Measurements from ENCODE around the gene BDH1.

BDH1 gene

DNA sequence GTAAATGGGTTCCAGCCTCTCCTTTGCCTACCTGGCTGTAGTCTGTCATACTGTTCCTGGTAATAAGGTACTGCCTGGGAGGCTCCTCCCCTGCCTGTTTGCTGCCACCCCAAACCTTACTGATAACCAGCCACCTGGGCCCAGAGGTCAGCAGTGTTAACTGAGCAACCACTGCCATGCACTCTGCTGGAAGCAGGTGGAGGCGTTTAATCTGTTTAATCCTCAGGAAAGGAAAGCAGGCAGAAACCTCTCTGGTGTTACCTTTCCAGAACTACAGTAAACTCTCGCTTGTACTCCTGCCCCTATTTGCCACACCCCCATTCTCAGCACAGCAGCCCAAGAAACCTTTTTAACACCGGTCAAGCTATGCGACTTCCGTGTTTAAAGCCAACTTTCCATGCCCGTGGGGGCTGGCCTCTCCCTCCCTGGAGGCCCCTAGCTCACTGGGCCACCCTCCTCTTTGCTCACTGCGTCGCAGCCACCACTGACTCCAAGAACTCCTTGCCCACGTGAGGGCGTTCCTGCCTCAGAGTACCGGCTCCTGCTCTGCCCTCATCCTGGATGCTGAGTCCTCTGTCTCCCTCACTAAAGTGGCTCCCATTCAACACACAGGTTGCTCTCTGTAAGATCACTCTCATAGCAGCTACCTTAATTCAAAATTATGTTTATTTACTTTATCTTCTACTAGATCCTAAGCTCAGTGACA is 8.3 kb downstream of the BDH1 start:
- no peak for DNase-seq (ENCODE audit: low spot score)

DNA sequence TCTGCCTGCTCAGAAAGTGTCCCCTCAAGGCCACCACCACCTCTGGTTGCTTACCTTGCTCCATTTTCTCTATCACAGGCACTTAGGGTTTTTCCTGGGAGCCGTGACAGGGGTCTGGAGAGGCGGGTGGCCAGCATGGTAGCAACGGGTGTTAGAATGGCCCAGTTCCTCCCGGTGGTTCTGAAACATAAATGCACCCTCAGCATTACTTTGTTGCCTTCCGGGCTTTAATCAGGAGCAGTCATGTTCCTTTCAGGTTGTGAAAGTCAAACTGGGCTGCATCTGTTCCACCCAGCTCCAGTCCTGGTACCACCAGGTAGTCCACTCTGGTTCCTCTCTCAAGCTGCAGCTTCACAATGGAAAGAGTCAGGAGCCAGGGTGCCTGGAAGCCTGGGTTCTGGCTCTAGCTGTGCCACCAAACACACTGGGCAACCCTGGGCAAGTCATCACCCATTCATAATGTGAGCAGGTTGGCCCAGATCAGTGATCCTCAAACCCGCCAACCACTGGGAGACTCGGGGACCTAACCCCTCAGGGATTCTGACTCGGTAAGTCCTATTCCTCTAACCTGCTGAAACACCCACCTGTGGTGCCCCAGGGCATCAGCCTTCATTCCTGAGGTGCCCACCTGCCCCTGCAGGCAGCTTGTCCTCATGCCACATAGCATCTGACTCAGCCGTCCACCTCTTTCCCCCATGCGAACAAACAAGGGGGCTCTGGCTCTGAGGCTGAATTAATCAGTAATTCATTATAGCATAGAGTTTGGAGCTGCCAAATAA is 9.3 kb downstream of the BDH1 start:
- no peak for DNase-seq (ENCODE audit: low spot score)

DNA sequence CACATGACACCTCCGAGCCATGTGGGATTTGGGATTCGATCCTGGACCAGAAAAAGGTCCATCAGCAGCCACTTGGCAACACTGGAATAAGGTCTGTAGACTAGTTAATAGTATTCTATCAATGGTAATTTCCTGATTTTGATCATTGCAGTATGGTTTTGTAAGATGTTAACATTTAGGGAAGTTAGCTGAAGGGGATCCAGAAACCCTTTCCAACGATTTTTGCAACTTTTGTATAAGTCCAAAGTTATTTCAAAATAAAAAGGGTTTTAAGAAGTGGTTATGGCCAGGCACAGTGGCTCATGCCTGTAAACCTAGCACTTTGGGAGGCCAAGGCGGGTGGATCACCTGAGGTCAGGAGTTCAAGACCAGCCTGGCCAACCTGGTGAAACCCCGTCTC is 10.2 kb downstream of the BDH1 start:
- no peak for DNase-seq (ENCODE audit: low spot score)

DNA sequence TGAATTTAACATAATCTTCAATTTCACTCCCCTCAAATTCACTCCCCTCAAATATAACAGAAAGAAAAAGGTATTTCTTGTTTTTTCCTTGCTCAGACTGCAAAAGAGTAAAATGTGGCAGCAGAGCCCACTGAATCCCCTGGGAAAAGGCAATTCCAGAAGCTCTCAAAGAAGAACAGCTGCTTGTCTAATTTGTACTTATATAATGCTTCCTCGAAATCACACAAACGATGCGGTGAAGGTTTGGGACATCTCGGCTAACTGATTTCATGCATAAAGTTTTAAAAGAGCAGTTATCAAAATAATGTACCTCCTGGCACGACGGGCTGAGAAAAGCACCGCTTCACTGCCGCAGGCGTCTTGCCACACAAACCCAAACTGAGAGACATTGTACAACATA is 10.7 kb downstream of the BDH1 start:
- no peak for DNase-seq (ENCODE audit: low spot score)

DNA sequence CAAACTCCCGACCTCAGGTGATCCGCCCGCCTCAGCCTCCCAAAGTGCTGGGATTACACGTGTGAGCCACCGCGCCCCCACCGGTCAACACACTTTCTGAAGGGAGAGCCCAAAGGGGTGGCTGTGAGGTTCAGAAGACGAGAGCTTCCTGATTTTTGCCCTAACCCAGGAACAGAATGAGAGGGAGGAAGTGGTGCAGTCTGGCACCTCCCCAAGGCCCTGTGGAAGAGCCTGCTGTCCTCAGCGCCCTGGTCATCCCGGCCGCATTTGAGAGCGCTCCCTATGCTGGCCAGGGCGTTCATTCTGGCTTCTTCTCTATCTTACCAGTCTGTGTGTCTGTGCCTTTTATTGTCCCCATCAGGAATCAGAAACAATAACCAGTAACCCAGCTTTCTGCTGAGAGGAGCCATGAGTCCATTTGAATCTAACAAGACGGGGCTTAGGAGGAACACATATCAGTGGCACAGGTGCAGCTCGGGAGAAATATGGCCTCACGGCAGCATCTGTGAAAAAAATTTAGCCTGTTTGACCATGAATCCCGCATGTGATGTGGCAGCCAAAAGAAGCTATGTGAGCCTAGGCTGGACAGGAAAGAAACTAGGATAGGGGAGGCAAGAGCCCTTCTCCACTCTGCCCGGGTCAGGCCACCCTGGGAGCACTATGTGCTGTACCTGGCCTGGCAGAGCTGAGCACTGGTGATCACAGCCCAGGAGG is 12.9 kb downstream of the BDH1 start:
- no peak for DNase-seq (ENCODE audit: low spot score)

DNA sequence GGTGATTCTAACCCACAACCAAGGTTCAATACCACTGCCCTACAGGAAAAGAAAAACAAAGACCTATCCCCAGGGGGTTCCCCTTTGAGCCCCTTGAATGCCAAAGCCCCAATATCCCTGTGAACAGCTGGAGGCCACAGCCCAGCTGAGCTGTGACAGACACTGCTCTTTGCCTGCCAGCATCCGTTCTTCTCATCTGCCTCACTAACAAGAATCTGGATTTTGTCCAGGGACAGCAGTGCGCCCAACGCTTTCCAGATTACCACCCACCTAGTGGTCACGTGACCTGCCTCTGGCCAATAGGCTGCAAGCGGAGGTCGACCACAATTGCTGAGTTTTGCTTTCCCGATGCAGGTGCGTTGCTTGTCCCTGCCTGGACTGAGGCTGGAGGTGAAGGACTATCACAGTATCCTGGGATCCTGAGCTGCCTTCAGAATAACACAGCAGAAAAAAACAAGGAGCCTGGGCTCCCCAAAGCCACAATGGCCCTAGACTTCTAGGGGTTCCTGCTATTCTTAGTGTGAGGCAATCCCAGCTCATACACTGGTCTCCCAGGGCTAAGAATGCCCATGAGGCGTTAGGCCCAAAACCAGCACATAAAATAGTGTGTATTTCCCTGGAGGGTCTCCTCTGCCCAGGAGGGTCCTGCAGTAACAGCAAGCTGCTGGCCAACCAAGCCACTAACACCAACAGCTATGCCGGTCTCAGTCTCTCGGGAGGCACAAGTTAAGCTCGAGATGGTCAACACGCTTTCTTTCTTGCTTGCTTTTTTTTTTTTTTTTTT is 13.8 kb downstream of the BDH1 start:
- DNase-seq (ENCODE audit: low spot score), result no peak

DNA sequence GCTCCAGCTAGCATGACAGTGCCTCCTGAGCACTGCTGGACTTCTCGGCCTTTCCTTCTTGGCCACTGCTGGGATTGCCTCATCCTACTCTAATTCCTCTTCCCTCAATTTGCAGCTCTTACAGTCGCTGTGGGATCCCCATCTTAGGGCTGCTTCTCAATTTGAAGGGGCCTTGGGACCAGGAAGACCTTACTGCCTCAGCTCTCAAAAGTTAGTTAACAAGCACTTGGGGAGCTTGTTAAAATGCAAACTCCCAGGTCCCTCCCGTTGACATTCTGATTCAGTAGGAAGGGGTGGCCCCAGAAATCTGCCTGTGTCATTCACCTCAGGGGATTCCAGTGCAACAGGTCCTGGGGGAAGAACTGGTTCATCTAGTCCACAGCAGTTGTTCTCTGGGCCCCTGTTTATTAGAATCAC is 14.8 kb downstream of the BDH1 start:
- DNase-seq (ENCODE audit: low spot score), result no peak

DNA sequence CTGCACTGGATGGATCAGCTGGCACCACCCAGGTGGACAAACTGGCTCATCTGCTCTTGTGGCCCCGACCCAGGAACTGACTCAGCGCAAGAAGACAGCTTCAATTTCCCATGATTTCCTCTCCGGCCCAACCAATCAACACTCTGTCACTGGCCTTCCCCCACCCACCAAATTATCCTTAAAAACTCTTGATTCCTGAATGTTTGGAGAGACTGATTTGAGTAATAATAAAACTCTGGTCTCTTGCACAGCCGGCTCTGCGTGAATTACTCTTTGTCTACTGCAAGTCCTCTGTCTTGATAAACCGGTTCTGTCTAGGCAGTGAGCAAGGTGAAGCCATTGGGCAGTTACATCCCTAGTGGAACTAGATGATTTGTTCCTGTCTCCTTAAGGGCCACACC is 16.1 kb downstream of the BDH1 start:
- DNase-seq (ENCODE audit: low spot score), result no peak

DNA sequence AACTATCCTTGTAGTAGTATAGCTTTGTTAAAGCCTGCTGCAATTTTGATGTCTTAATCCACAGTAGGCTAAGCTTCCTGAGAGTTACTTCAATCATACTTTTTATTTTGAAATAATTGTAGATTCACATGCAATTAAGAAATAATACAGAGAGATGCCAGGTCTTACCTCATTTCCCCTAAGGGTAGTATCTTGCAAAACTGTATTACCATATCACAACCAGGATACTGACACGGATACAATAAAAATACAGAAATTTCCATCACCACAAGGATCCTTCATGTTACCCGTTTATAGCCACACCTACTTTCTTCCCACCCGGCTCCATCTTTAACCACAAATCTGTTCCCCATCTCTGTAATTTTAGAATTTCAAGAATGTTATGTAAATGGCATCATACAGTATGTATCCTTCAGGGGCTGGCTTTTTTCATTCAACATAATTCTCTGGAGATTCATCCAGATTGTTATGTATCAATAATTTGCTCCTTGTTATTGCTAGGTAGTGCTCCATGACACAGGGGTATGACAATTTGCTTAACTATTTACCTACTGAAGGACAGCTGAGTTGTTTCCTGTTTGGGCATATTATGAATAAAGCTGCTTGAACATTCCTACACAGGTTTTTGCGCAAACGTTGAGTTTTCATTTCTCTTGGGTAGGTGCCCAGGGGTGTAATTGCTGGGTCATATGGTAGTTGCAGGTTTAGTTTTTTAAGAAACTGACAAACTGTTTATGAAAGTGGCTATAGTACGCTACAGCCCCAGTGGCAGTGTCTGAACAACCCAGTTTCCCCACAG is 21.6 kb downstream of the BDH1 start:
- DNase-seq (ENCODE audit: low spot score), result no peak

DNA sequence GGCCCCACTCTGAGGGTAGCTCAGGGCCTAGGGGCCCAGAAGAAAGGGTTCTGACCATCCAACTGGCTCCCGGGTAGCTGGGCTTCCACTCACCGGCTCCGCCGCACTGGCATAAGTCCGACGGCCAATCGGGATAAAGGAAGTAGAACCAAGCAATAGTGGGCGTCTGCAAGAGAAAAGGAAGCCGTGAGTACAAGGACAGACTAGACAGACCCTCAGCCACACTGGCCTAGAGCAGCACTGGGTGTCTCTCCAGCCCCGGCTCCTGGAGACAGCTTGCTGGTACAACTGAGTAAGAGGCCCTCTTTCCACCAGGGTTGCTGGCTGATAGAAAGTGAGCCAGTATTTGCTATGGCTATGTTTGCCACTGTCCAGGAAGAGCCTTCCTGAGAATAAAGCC is 22.4 kb downstream of the BDH1 start:
- DNase-seq (ENCODE audit: low spot score), result no peak

DNA sequence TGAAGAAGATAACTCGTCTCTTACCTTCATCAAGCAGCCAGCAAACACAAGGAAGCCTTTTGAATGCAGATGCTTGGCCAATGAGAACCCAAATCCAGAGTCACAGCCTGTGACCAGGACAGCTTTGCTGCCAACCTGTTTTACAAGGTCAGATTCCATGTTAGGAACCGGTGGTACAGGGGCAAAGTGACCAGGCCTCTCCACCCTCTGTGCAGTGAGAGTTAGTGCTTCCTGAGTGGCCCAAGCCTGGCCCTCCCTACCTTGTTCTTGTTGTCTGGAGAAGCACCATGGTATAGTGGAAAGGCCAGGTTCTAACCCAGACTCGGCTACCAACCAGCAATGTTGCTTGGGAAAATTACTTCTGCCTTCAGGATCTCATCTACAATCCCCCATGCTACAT is 23.4 kb downstream of the BDH1 start:
- no peak for DNase-seq (ENCODE audit: low spot score)

DNA sequence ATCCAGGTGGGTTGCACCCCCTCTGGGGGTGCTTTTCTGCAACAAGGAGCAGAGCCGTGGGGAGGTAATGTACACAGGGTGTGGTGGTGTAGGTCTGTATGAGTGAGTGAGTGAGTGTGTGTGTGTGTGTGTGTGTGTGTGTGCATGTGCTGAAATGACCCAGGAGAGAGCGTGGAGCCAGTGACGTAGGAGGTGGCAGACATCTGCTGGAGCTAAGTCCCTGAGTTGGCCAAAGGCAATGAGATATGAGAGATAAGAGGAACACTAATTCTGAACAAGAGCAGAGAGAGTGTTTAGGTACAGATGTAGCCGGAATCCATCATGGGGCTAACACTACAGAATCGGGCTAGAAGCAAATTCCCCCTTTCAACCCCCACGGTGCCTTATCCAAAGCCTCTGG is 27.6 kb downstream of the BDH1 start:
- no peak for DNase-seq (ENCODE audit: low spot score)

DNA sequence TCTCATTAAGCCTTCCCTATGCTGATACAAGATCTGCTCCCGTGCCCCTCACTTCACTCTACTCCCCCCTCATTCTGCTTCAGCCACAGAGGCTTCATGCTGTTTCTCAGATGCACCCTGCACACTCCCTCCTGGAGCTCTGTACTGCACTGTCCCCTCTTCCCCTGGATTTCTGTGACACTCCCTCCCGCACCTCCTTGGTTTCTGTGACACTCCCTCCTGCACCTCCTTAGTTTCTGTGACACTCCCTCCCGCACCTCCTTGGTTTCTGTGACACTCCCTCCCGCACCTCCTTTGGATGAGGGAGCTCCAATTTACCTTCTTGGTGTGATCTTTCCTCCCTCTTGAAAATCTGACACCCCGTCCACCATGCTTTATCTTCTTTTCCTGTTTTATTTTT is 28.2 kb downstream of the BDH1 start:
- DNase-seq (ENCODE audit: low spot score), result no peak

DNA sequence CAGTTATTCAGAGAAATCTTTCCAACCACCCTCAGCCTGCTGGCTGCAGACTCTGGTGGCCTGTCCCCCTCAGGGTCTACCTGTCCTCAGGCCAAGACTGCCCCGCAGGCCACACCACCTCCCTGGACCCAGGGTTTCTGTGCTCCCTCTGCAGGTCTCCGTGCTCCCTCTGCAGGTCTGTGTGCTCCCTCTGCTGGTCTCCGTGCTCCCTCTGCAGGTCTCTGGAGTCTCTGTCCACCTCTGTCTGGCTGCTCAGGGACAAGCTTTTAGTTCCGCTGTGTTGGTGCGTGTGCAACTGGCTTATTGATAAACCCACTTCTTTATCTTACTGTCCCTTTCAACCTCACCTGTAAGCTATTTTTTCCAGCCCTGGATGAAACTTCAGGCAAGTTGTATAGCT is 30.1 kb downstream of the BDH1 start:
- no peak for DNase-seq (ENCODE audit: low spot score)

DNA sequence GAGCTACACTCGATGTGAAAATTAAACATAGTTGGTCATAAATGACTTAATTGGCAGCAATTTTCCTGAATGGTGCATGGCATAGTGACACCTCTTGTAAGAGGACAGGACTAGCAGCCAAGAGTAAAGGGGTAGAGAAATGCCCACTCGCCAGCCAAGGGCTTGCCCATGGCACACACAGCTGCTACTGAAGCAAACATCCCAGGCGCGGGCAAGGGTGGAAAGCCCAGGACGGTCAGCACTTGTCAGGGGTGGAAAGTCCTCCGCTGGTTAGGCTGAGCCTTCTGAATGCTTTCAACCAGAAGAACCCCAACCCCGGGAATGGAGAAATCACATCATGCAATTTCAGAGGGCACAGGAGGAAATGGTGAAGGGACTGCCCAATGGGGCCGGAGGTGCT is 31.6 kb downstream of the BDH1 start:
- no peak for DNase-seq (ENCODE audit: low spot score)

DNA sequence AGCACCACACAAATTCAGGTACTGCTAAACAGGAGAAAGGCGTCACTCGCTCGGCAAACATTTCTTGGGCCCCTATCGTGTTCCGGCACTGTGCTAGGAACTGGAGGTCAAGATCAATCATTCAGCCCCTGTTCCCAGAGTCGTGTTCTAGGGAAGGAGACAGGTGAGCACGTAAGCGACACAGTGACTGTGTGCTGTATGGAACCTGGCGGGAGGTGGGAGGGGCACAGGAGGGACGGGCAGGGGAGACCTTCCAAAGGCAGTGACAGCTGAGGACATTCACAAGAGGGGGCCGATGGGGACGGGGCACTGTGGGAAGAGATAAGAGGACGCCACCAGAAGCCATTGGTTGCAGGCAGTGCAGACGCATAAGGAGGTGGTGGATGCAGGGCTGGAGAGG is 32.2 kb downstream of the BDH1 start:
- DNase-seq (ENCODE audit: low spot score), result no peak

DNA sequence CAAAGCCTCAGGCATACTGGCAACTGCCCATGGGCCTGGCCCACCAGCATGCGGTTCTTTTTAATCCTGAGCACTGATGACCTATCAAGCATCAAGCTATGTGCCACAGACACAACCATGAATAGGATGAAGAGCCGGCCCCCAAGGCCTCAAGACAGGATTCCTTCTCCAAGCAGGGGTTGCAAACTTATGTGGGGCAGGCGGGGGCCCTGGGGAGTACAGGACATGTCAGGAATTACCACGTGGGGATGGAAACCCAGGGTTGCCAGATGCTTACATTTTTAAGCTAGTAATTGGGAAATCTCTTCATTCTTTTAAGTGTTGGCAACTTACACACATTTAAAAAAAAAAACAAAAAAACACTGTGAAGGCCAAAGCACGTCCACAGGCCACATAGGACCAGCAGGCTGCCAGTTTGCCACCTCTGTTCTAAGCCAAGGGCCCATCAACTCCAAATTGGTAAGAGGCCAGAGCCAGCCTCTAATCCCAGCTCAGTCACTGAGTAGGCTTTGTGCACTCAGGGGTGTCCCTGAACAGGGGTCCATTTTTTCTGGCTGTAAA is 32.8 kb downstream of the BDH1 start:
- no peak for DNase-seq (ENCODE audit: low spot score)

DNA sequence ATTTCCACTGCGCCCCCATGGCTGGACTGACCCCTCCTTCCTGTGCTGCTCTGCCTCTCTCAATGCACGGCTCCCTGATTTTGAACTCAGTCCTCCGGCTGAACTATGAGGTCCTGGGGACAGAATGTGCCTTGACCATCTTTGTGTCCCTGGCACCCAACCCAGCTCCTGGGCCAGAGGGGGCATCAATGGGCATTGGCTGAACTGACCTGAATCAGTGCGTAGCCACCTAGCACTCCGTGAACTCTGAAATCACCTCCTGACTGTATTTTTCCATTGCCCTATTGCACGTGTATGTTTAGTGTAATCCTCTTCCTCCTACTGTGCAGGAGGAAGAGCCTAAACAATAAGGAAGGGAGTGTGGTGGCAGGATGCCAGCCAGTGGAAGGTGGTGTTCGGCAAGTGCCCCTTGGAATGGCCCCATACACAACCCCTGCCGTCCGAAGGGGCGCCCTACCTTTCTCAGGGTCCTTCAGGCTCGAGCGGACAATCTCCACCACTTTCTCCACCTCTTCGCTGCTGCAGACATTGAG is 33.5 kb downstream of the BDH1 start:
- DNase-seq (ENCODE audit: low spot score), result no peak

DNA sequence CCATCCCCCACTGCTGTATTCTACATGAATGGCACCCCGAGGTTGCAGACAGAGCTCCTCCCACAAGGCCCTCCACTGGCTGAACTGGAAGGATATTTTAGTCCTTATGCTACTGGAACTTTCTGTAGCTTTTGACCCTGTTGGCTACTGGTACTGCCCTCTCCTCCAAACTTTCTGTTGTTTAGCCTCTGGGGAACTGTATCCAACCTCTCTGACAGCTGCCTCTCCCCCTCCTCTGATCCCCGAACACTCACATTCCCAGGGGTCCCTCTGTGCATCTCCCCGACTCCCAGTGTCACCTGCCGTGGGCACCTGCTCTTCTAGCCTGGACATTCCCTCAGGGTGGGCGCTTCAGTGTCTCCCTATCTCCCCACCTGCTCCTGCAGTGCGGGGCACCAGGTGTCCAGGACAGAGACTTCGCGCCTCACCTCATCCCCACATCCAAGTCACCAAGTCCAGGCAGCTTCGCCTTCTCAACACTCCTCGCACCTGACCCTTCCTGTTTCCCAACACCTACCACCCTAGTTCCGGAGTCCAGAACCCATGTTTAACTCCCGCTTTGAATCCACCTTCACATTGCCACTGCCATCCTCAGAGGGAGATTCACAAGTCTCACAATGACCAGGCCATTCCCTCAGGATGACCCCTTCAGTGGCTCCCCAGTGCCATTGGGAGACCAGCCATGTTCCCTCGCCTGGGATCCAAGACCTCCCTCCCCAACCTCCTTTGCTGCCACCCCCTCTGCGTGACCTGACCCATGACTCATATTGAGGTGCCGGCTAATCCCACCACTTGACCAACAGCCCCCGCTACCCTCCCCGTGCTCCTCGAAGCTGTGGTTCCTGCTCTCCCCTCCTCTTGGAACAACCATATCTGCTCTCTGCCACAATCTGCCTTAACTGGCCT is 34.2 kb downstream of the BDH1 start:
- DNase-seq (ENCODE audit: low spot score), result no peak

All from CD4-positive, alpha-beta T cell treated with Interleukin-2 at 100 ng/mL for 4 hours (primary cell).